Activated effector memory CD4-positive, alpha-beta T cell treated with Interleukin-2 at 50 U/mL for 16 hours (primary cell): ENCODE measurements around the gene NES.

Experiments
- DNase-seq: peaks from one replicate; pipeline ENCODE4 v3.0.0-alpha.2; 2020

Gene NES

GRCh38 chr1:156662800-156663055 lies 14.5 kb downstream of the NES start:
- no peak for DNase-seq

GRCh38 chr1:156662005-156662799 lies 15.0 kb downstream of the NES start:
- DNase-seq = no peak

DNA sequence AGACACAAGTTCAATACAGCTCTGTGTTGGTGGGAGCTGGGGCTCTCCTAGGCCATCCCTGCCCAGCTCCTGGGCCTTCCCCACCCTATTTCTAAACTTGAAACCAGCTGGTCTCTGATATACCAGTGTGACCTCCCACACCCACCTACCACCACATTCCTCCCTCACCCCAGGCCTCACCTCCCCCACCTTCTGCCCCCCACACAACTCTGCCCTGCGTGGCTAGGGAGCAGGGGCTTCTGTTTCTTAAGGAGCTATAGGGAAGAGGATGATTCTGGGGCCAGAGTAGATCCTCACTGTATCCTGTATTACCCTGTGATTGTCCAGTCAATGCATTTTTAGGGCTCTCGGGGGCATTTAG lies 16.5 kb downstream of the NES start:
- no peak for DNase-seq

GRCh38 chr1:156659988-156660751 lies 17.0 kb downstream of the NES start:
- peak; percentile 76 for DNase-seq

DNA sequence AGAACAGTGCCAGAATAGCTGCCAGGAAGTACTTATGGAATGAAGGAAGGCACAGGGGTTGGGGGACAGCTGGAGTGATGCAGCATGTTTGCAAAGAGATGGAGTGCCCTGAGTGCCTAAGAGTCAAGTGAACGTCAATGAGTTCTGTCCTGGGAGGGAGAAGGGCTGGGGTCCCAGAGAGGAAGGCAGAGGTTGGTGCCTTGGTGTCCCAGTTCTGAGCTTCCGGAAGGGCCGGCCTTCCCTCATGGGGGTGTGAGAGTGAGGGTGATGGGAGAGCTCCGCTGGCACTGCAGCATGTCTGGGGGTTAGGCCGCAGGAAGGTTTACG lies 17.6 kb downstream of the NES start:
- no peak for DNase-seq

DNA sequence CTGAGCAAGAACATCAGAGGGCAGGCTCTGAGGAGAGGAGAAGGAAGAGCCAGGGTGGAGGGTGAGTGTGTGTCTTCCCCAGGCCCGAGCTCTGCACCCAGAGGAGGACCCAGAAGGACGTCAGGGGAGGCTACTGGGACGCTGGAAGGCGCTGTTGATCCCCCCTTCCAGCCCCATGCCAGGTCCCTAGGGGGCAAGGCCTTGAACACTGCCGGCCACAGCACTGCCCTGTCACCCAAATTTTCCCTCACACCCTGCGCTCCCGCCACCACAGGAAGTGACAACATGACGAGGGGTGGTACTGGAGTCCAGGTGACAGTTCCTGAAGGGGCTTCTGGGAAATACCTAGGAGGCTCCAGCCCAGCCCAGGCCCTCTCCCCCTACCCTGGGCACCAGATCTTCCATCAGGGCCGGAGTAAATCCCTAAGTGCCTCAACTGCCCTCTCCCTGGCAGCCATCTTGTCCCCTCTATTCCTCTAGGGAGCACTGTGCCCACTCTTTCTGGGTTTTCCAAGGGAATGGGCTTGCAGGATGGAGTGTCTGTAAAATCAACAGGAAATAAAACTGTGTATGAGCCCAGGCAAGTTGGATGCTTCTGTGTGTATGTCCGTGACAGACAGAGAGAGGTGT lies 18.1 kb downstream of the NES start:
- DNase-seq = no peak

DNA sequence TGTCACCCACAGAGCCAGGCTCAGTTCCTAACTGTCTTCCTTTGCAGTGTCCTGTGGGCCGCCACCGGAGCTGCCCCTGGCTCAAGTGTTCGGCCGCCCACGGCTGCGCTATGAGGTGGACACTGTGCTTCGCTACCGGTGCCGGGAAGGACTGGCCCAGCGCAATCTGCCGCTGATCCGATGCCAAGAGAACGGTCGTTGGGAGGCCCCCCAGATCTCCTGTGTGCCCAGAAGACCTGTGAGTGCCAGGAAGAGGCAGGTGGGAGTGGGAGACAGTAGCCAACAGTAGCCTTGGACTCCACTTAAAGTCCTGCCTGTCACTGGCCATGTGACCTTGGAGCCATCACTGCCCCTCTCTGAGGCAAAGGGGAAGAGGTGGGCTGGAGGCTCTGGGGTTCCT lies 18.7 kb downstream of the NES start:
- DNase-seq = no peak

- no peak for DNase-seq
Measured at GRCh38 chr1:156657741-156658319, 19.4 kb downstream of the NES start.

GRCh38 chr1:156656806-156657740 lies 20.1 kb downstream of the NES start:
- DNase-seq = peak; percentile 62

GRCh38 chr1:156655904-156656516 lies 21.2 kb downstream of the NES start:
- no peak for DNase-seq

- no peak for DNase-seq
Measured at GRCh38 chr1:156655151-156655903, 21.9 kb downstream of the NES start.

GRCh38 chr1:156654700-156655099 lies 22.5 kb downstream of the NES start:
- no peak for DNase-seq

DNA sequence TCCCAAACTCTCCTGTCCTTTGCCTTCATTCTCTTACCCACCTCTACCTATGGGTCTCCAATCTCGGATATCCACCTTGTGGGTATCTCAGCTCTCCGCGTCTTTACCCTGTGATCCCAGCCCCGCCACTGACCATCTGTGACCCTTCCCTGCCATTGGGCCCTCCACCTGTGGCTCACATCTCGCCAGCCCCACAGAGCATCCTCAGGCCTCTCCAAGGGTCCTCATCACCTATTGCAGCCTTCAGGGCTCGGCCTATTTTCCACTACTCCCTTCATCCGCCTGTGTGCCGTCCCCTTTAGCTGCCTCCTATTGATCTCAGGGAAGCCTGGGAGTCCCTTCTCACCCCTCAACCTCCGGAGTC lies 24.2 kb downstream of the NES start:
- DNase-seq = no peak

GRCh38 chr1:156652131-156652991 lies 24.8 kb downstream of the NES start:
- no peak for DNase-seq

GRCh38 chr1:156648951-156649350 lies 28.3 kb downstream of the NES start:
- no peak for DNase-seq

- DNase-seq = no peak
Measured at GRCh38 chr1:156648496-156648895, 28.7 kb downstream of the NES start.

GRCh38 chr1:156647351-156647750 lies 29.9 kb downstream of the NES start:
- no peak for DNase-seq

DNA sequence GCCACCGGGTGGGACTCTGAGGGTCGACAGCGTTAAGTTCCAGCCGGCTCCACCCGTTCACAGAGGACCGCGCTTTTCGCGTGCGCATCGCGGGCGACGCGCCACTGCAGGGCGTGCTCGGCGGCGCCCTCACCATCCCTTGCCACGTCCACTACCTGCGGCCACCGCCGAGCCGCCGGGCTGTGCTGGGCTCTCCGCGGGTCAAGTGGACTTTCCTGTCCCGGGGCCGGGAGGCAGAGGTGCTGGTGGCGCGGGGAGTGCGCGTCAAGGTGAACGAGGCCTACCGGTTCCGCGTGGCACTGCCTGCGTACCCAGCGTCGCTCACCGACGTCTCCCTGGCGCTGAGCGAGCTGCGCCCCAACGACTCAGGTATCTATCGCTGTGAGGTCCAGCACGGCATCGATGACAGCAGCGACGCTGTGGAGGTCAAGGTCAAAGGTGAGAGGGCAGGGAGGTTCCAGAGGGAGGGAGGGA lies 30.4 kb downstream of the NES start:
- no peak for DNase-seq

- no peak for DNase-seq
Measured at GRCh38 chr1:156645666-156646065, 31.5 kb downstream of the NES start.

DNA sequence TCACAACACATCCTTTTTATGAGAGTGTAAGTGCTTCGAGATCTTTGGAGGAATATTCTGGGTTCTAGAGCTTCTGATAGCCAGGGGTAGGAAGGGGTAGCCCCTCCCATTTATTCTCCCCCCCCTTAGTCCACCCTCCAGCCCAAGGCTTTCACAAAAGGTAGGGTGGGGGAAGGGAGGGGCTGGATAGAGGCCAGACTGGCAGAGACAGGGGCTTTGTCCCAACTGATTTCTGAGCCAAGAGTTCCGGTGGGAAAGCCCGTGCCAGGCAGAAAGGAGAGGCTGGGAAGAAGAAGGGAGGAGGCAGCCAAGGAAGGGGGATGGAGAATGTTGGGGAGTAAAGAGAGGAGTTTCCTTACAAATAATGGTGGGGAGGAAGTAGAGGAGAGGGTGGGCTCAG lies 32.2 kb downstream of the NES start:
- DNase-seq = no peak

GRCh38 chr1:156644640-156645039 lies 32.6 kb downstream of the NES start:
- DNase-seq = no peak
